CD4-positive, alpha-beta memory T cell (primary cell): Measurements from ENCODE around the gene MAP3K8. TPM values are rescaled to one million over a fixed set of nuclear protein-coding genes. Genes with fewer than 3 reads are reported as not detected.
"Not testable (repeated sequence)": the region's sequence is repeated elsewhere in the genome, so short reads cannot be mapped to it uniquely, and the experiment has no call there.

Experiments used
- CTCF ChIA-PET: fragments of 350-600 bp; sonication (Branson Sonifier 250); formaldehyde crosslinking; loops from one replicate; lab custom pipeline; 2021; ENCODE audit warnings: inconsistent platforms; ENCODE audit not compliant: partially characterized antibody; lab: Charles Lee
- POLR2A ChIA-PET: fragments of 350-600 bp; sonication (Branson Sonifier 250); formaldehyde crosslinking; loops from one replicate; lab custom pipeline; 2021; ENCODE audit not compliant: partially characterized antibody; lab: Charles Lee
- DNase-seq, 5 donors: peaks; one replicate each; pipeline versions ENCODE4 v3.0.0 to v3.0.0-alpha.2; 2020 to 2022; ENCODE audit warnings: mixed read lengths in 1 of 5
- H3K27ac ChIP-seq: one replicate; pipeline ENCODE4 v1.7.0; 2013; ENCODE audit warnings: low read depth, low read length
- H3K27me3 ChIP-seq: 2 replicates; pipeline ENCODE4 v1.7.0; 2013; ENCODE audit warnings: mild to moderate bottlenecking, low read length, moderate library complexity; ENCODE audit not compliant: insufficient read depth
- H3K36me3 ChIP-seq: 2 replicates; pipeline ENCODE4 v1.7.0; 2013; ENCODE audit warnings: mild to moderate bottlenecking, low read length, moderate library complexity; ENCODE audit not compliant: insufficient read depth
- H3K4me1 ChIP-seq: 2 replicates; pipeline ENCODE4 v1.7.0; 2013; ENCODE audit warnings: mild to moderate bottlenecking, low read length, moderate library complexity; ENCODE audit not compliant: insufficient read depth
- H3K4me3 ChIP-seq, 2 donors: one replicate each; pipeline ENCODE4 v1.7.0; 2013; ENCODE audit warnings: low read length in 2 of 2, mild to moderate bottlenecking in 1 of 2
- H3K9me3 ChIP-seq, 2 donors: one replicate each; pipeline ENCODE4 v1.7.0; 2013; ENCODE audit warnings: low read length in 2 of 2, control low read depth in 1 of 2; ENCODE audit not compliant: control insufficient read depth in 1 of 2
- H3K27ac Mint-ChIP-seq, 7 donors: one replicate each; pipeline ENCODE4 v1.8.0; 2020 to 2021; ENCODE audit warnings: mixed read lengths in 7 of 7, mild to moderate bottlenecking in 6 of 7, inconsistent platforms in 3 of 7, moderate library complexity in 3 of 7
- H3K27me3 Mint-ChIP-seq, 2 donors: one replicate each; pipeline ENCODE4 v1.8.0; 2020 to 2021; ENCODE audit warnings: mixed read lengths in 2 of 2
- H3K36me3 Mint-ChIP-seq, 2 donors: one replicate each; pipeline ENCODE4 v1.8.0; 2020 to 2021; ENCODE audit warnings: mixed read lengths in 2 of 2, inconsistent platforms in 1 of 2, mild to moderate bottlenecking in 1 of 2
- H3K4me1 Mint-ChIP-seq, 4 donors: one replicate each; pipeline ENCODE4 v1.8.0; 2020 to 2021; ENCODE audit warnings: mixed read lengths in 4 of 4, mild to moderate bottlenecking in 1 of 4
- H3K4me3 Mint-ChIP-seq, 8 donors: one replicate each; pipeline ENCODE4 v1.8.0; 2020 to 2021; ENCODE audit warnings: mixed read lengths in 8 of 8, mild to moderate bottlenecking in 7 of 8, moderate library complexity in 6 of 8, inconsistent platforms in 3 of 8
- H3K9me3 Mint-ChIP-seq, 8 donors: one replicate each; pipeline ENCODE4 v1.8.0; 2020 to 2021; ENCODE audit warnings: mixed read lengths in 8 of 8, mild to moderate bottlenecking in 5 of 8, inconsistent platforms in 3 of 8, moderate library complexity in 1 of 8
- intact Hi-C: fragments of 100-400 bp; cut with micrococcal nuclease; formaldehyde crosslinking; loops from one replicate; pipeline ENCODE4 v1.15.1; 2023
- polyA plus RNA-seq, 2 donors: library from polyadenylated mRNA; unstranded; fragments of 300-500 nt; fragmentation: Illumina TruSeq; gene quantifications; one replicate each; pipeline ENCODE4 v1.2.3, GENCODE V29; 2021
- total RNA-seq, 2 experiments: library from RNA; stranded (reverse); gene quantifications; one replicate each; pipeline ENCODE4 v1.2.3, GENCODE V29; 2021

The MAP3K8 gene
- total and polyA plus RNA-seq, 4 experiments from 2014 or later = 2.7 to 6.5 (median 5.7) TPM

DNA sequence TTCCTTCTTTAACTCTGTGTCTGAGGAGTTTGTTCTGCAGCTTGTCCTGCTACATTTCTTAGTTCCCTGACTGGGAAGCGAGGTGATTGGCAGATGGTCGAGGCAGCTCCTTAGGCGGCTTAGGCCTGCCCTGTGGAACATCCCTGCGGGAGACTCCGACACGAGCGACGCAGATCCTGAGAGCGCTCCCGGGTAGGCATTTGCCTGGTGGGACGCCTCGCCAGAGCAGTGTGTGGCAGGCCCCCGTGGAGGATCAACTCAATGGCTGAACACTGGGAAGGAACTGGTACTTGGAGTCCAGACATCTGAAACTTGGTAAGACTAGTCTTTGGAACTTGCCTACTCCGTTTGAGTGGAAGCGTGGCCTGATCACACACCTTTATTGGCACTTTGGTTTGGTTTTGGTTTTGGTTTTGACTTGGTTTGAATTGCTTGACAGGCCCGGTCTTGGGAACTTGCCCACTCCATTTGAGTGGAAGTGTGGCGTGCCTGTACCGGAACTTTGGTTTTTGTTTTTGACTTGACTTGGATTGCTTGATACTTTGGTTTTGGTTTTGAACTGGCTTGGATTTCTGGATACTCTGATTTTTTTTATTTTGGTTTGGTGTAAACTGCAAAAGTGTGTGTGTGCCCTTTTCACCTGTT lies 42.6 kb downstream of the MAP3K8 start:
- H3K27me3 ChIP-seq = no peaks in the 10 kb centered on the region
- Mint-ChIP-seq H3K27me3 (no peaks in the 10 kb centered on the region), H3K27ac (peak overlapping the region in 1 of 7 donors; percentile 48), H3K4me3 (no peak overlapping the region), H3K9me3 (peaks cover 0 to 6% (median 3%) of the 10 kb centered on the region in 8 donors), H3K4me1 (peaks cover 0 to 9% (median 6%) of the 10 kb centered on the region in 4 donors), H3K36me3 (peaks cover 0 to 3% of the 10 kb centered on the region in 2 donors)
- no peaks in the 10 kb centered on the region for H3K4me1 ChIP-seq
- no peaks in the 10 kb centered on the region for H3K9me3 ChIP-seq
- intact Hi-C loops = no loop called here
- no peaks in the 10 kb centered on the region for H3K36me3 ChIP-seq
- no peak for DNase-seq
- H3K4me3 ChIP-seq = no peak overlapping the region
- ChIA-PET CTCF (no interaction called here), POLR2A (no interaction called here)
- H3K27ac ChIP-seq = no peak overlapping the region

GRCh38 chr10:30479513-30479912 lies 45.5 kb downstream of the MAP3K8 start:
- intact Hi-C loops, H3K27me3 ChIP-seq, H3K9me3 ChIP-seq, H3K27ac Mint-ChIP-seq, POLR2A ChIA-PET, H3K4me1 ChIP-seq, H3K27ac ChIP-seq, H3K36me3 ChIP-seq, DNase-seq, H3K4me3 ChIP-seq, H3K27me3 Mint-ChIP-seq, H3K4me1 Mint-ChIP-seq, H3K36me3 Mint-ChIP-seq: not testable (repeated sequence)
- peak overlapping the region in 1 of 8 donors; percentile 52 for H3K4me3 Mint-ChIP-seq
- CTCF ChIA-PET = interaction anchor here (1.2 kb wide), 1 partner anchor 16 kb away, joined by 4 read pairs; no protein-coding TSS in a partner anchor
- peaks cover 0 to 16% (median 9%) of the 10 kb centered on the region in 8 donors for H3K9me3 Mint-ChIP-seq

- Histone ChIP-seq H3K27ac (no peak overlapping the region), H3K27me3 (no peaks in the 10 kb centered on the region), H3K36me3 (no peaks in the 10 kb centered on the region), H3K9me3 (no peaks in the 10 kb centered on the region), H3K4me1 (no peaks in the 10 kb centered on the region), H3K4me3 (no peak overlapping the region)
- no peak overlapping the region for H3K4me3 Mint-ChIP-seq
- DNase-seq = no peak
- no peaks in the 10 kb centered on the region for H3K27me3 Mint-ChIP-seq
- H3K9me3 Mint-ChIP-seq = peaks cover 0 to 16% (median 9%) of the 10 kb centered on the region in 8 donors
- CTCF ChIA-PET = no interaction called here
- H3K36me3 Mint-ChIP-seq = peaks cover 0 to 7% of the 10 kb centered on the region in 2 donors
- peaks cover 0 to 3% (median 0%) of the 10 kb centered on the region in 4 donors for H3K4me1 Mint-ChIP-seq
- POLR2A ChIA-PET = no interaction called here
- no peak overlapping the region for H3K27ac Mint-ChIP-seq
- intact Hi-C loops = no loop called here
Measured at GRCh38 chr10:30481603-30482002, 47.6 kb downstream of the MAP3K8 start.

- H3K4me1 Mint-ChIP-seq = peaks cover 14 to 32% (median 30%) of the 10 kb centered on the region in 4 donors
- H3K27me3 ChIP-seq = no peaks in the 10 kb centered on the region
- no peak overlapping the region for H3K27ac ChIP-seq
- ChIA-PET CTCF (interaction anchor here (0.7 kb wide), 1 partner anchor 22 kb away, joined by 3 read pairs; no protein-coding TSS in a partner anchor), POLR2A (interaction anchor here (1.1 kb wide), 1 partner anchor 51 kb away, joined by 3 read pairs; no protein-coding TSS in a partner anchor)
- H3K27me3 Mint-ChIP-seq = no peaks in the 10 kb centered on the region
- no peak for DNase-seq
- H3K9me3 ChIP-seq = no peaks in the 10 kb centered on the region
- peaks cover 0 to 2% (median 0%) of the 10 kb centered on the region in 8 donors for H3K9me3 Mint-ChIP-seq
- H3K4me3 ChIP-seq = no peak overlapping the region
- peaks cover 26% of the 10 kb centered on the region for H3K4me1 ChIP-seq
- no peaks in the 10 kb centered on the region for H3K36me3 ChIP-seq
- no peak overlapping the region for H3K4me3 Mint-ChIP-seq
- no peak overlapping the region for H3K27ac Mint-ChIP-seq
- intact Hi-C loops = no loop called here
- no peaks in the 10 kb centered on the region for H3K36me3 Mint-ChIP-seq
Measured at GRCh38 chr10:30488316-30488715, 54.3 kb downstream of the MAP3K8 start.

DNA sequence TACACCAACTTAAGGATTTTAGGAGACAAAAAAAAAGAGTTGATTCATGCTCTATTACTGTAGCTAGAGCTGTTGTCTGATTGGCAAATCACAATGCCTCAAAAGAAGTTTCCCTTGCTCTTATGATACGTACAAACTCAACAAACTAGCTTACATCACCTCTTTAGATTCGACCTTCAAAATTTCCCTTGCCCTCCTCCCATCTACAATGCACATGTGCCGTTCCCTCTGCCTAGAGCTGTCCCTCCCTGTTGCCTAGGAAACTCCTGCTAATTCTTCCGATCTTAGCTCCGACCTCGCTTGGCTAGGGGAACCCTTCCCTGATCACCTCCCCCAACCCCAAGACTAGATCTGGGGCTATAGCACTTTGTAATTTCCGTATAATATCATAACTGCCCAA lies 55.4 kb downstream of the MAP3K8 start:
- ChIA-PET POLR2A (interaction anchor here (1.0 to 1.1 kb wide), 2 partner anchors 37 to 52 kb away, joined by 3 read pairs; no protein-coding TSS in a partner anchor), CTCF (interaction anchor here (0.9 kb wide), 1 partner anchor 45 kb away, joined by 4 read pairs; no protein-coding TSS in a partner anchor)
- no peaks in the 10 kb centered on the region for H3K9me3 Mint-ChIP-seq
- DNase-seq = no peak
- Histone ChIP-seq H3K27me3 (no peaks in the 10 kb centered on the region), H3K4me1 (peaks cover 37% of the 10 kb centered on the region), H3K4me3 (no peak overlapping the region), H3K27ac (no peak overlapping the region), H3K9me3 (no peaks in the 10 kb centered on the region), H3K36me3 (no peaks in the 10 kb centered on the region)
- no peak overlapping the region for H3K27ac Mint-ChIP-seq
- H3K27me3 Mint-ChIP-seq = no peaks in the 10 kb centered on the region
- H3K4me3 Mint-ChIP-seq = no peak overlapping the region
- intact Hi-C loops = no loop called here
- peaks cover 21 to 42% (median 39%) of the 10 kb centered on the region in 4 donors for H3K4me1 Mint-ChIP-seq
- H3K36me3 Mint-ChIP-seq = no peaks in the 10 kb centered on the region

- no peaks in the 10 kb centered on the region for H3K36me3 Mint-ChIP-seq
- no peak overlapping the region for H3K27ac ChIP-seq
- no peaks in the 10 kb centered on the region for H3K36me3 ChIP-seq
- intact Hi-C loops = loop anchor here (5.0 kb wide), 2 partner anchors 33 to 37 kb away; no protein-coding TSS in a partner anchor
- peak overlapping the region in 1 of 8 donors; percentile 0 for H3K4me3 Mint-ChIP-seq
- no peaks in the 10 kb centered on the region for H3K9me3 ChIP-seq
- ChIA-PET POLR2A (no interaction called here), CTCF (interaction anchor here (1.8 kb wide), 1 partner anchor 39 kb away, joined by 4 read pairs; no protein-coding TSS in a partner anchor)
- H3K4me1 Mint-ChIP-seq = peaks cover 21 to 49% (median 43%) of the 10 kb centered on the region in 4 donors
- peak overlapping the region in 1 of 7 donors; percentile 48 for H3K27ac Mint-ChIP-seq
- H3K27me3 Mint-ChIP-seq = no peaks in the 10 kb centered on the region
- H3K4me1 ChIP-seq = peaks cover 40% of the 10 kb centered on the region
- H3K27me3 ChIP-seq = no peaks in the 10 kb centered on the region
- no peak for DNase-seq
- H3K9me3 Mint-ChIP-seq = no peaks in the 10 kb centered on the region
- no peak overlapping the region for H3K4me3 ChIP-seq
Measured at GRCh38 chr10:30490289-30491000, 56.5 kb downstream of the MAP3K8 start.
